K562 (cell line): ENCODE results near the gene CBLL1. TPM values are rescaled to one million over a fixed set of nuclear protein-coding genes. Genes with fewer than 3 reads are reported as not detected.

Experiments
- BCOR ChIP-seq: fragments of 450-650 bp; IDR thresholded peaks from 2 replicates; pipeline ENCODE4 v1.6.1; 2016
- CBFA2T2 ChIP-seq: fragments of 450-650 bp; conservative IDR thresholded peaks from 2 replicates; pipeline ENCODE4 v1.6.1; 2017; ENCODE audit warnings: mild to moderate bottlenecking
- FUS ChIP-seq: fragments of 200-400 bp; formaldehyde crosslinking; optimal IDR thresholded peaks from 2 replicates; pipeline ENCODE3; 2017; ENCODE audit warnings: low read depth, low read length
- POLR2H ChIP-seq: IDR thresholded peaks from 2 replicates; pipeline ENCODE4 v1.6.1; 2016; ENCODE audit warnings: missing genetic modification characterization, low read depth, mild to moderate bottlenecking, control low read depth, missing compliant biosample characterization, moderate library complexity
- SUPT5H ChIP-seq: fragments of 450-650 bp; IDR thresholded peaks from 2 replicates; pipeline ENCODE4 v1.6.1; 2016
- ZNF133 ChIP-seq: fragments of 250-450 bp; sonication (Bioruptor Pico); IDR thresholded peaks from 2 replicates; pipeline ENCODE4 v1.4.0; 2020; ENCODE audit warnings: mild to moderate bottlenecking
- ZNF407 ChIP-seq: fragments of 450-650 bp; IDR thresholded peaks from 2 replicates; pipeline ENCODE4 v1.6.1; 2016; ENCODE audit warnings: low read depth
- polyA plus RNA-seq, 8 experiments: library from polyadenylated mRNA; depleted of rRNA in 4 of 8; stranded (reverse) in 5 of 8; unstranded in 3 of 8; fragments of >200 nt; fragmentation: Nextera tagmentation in 2 of 8; fragmentation: Illumina TruSeq in 1 of 8; extraction: Ambion mirVana in 2 of 8; extraction: Trizol in 1 of 8; gene quantifications; 2 replicates each; pipeline versions ENCODE4 v1.2.1 to v1.2.3, GENCODE V29; 2011 to 2014; ENCODE audit warnings: inconsistent platforms in 1 of 8, missing spikeins in 1 of 8
- total RNA-seq, 7 experiments: library from RNA; depleted of rRNA in 6 of 7; stranded (reverse); fragments of >200 nt in 6 of 7; fragmentation: Illumina TruSeq in 2 of 7; extraction: Trizol in 2 of 7; gene quantifications; 2 replicates each; pipeline versions ENCODE4 v1.2.1 to v1.2.3, GENCODE V29; 2011 to 2021; ENCODE audit warnings: low replicate concordance in 1 of 7
- TF ChIP-seq, protein P1 (sequence below): fragments of 450-650 bp; IDR thresholded peaks from 2 replicates; pipeline ENCODE4 v1.7.0; 2016; ENCODE audit warnings: borderline replicate concordance
- TF ChIP-seq, protein P2 (sequence below): sonication (generic); IDR thresholded peaks from 2 replicates; pipeline ENCODE4 v1.6.1; 2016

CBLL1 gene
- total and polyA plus RNA-seq, 9 of the 15 experiments (the other 6 are each of a cell fraction or from before 2014, with no cell fraction given), result 14.7 to 67.9 (median 35.4) TPM

DNA sequence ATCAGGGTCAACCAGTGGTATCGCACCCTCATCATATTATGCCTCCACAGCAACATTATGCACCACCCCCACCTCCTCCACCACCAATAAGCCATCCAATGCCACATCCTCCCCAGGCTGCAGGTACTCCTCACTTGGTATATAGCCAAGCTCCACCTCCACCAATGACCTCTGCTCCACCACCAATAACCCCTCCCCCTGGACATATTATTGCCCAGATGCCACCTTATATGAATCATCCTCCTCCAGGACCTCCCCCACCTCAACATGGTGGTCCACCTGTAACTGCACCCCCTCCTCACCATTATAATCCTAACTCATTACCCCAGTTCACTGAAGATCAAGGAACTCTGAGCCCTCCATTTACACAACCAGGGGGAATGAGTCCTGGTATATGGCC is 14.7 kb downstream of the CBLL1 start (continued):
- TF ChIP-seq, protein P1, sequence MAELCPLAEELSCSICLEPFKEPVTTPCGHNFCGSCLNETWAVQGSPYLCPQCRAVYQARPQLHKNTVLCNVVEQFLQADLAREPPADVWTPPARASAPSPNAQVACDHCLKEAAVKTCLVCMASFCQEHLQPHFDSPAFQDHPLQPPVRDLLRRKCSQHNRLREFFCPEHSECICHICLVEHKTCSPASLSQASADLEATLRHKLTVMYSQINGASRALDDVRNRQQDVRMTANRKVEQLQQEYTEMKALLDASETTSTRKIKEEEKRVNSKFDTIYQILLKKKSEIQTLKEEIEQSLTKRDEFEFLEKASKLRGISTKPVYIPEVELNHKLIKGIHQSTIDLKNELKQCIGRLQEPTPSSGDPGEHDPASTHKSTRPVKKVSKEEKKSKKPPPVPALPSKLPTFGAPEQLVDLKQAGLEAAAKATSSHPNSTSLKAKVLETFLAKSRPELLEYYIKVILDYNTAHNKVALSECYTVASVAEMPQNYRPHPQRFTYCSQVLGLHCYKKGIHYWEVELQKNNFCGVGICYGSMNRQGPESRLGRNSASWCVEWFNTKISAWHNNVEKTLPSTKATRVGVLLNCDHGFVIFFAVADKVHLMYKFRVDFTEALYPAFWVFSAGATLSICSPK, result no peak
- TF ChIP-seq ZNF133 (CRISPR knock-in tag) (no peak), SUPT5H (peak; percentile 71), CBFA2T2 (no peak), POLR2H (tag) (no peak), FUS (no peak), BCOR (no peak), ZNF407 (no peak)
- TF ChIP-seq, protein P2, sequence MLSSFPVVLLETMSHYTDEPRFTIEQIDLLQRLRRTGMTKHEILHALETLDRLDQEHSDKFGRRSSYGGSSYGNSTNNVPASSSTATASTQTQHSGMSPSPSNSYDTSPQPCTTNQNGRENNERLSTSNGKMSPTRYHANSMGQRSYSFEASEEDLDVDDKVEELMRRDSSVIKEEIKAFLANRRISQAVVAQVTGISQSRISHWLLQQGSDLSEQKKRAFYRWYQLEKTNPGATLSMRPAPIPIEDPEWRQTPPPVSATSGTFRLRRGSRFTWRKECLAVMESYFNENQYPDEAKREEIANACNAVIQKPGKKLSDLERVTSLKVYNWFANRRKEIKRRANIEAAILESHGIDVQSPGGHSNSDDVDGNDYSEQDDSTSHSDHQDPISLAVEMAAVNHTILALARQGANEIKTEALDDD, result no peak
